GM12873 (cell line): Measurements from ENCODE around the gene RAB8A.

Experiments
- CTCF ChIP-seq: IDR thresholded peaks from 2 replicates; pipeline ENCODE4 v1.5.1; 2012; ENCODE audit warnings: low read depth, mild to moderate bottlenecking, moderate library complexity, low read length, control low read depth; ENCODE audit not compliant: insufficient read depth; ENCODE audit errors: missing control alignments

RAB8A gene

GRCh38 chr19:16127776-16128371 is 16.2 kb downstream of the RAB8A start:
- no peak for TF ChIP-seq CTCF

- no peak for TF ChIP-seq CTCF
Observed at GRCh38 chr19:16131648-16132047, 20.0 kb downstream of the RAB8A start.

- TF ChIP-seq CTCF: no peak
Observed at GRCh38 chr19:16133818-16134217, 22.1 kb downstream of the RAB8A start.

- no peak for TF ChIP-seq CTCF
Observed at GRCh38 chr19:16134510-16134909, 22.8 kb downstream of the RAB8A start.

DNA sequence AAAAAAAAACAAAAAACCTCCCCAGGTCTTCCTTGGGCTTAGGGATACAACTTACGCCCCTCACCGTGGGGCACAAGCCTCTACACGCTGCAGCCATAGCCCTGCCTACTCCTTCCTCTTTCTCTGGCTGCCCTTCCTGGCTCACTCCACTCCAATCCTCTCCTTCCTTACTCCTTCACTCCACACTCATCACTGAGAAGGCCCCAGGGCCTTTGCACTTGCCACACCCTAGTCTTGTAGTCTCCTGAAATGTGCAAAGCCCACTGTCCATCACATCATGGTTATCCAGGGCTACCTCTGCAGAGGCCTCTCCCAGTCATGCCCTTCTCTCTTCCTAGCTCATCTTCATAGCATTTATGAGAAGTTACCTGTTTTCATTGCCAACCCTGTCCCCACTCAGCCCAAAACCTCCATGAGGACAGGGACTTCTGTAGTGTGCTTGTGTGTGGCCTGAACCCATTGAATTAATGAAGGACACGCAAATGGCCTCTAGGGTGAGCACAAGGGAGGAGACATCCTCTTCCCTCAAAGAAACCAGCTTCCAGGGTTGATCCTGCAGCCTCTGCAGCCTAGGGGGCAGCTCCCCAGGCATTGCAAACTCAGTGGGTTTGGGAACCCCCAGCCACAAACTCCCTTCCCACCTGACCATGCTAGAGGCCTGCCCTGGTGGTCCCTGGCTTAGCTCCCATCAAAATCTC is 23.9 kb downstream of the RAB8A start:
- no peak for TF ChIP-seq CTCF

DNA sequence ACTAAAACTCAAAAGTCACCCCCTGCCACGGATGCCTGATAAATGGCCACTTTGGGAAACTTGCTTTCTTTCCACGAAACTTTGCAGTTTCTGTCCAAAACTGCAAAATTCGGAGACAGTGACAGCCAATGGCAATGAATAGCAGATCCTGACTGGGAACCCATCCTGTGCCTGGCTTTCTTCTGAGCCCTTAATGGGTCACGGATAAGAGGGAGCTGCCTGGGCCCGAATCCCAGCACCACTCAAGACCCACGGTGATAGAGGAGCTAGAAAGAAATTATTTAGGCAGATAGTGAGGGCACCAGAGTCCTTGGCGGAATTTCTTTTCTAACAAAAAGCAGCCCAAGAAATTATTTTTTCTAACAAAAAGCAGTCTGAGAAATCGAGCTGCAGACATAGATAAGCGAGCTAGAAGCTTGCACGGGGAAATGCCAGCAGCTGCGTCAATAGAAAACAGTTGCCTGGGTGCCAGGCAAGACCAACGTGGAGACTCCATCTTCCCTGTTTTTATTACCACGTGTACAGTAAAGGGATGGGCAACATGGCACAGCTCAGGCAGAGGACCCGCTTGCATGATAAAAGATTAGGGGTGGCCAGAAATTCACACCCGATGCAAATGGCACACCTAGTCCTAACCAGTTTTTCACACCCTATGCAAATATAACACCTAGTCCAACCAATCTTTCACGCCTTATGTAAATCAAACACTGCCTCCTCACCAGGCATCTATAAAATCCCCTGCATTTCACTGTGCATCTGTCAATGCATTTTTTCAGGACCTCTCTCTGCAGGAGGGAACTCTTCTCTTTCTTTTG is 24.7 kb downstream of the RAB8A start:
- TF ChIP-seq CTCF: no peak

DNA sequence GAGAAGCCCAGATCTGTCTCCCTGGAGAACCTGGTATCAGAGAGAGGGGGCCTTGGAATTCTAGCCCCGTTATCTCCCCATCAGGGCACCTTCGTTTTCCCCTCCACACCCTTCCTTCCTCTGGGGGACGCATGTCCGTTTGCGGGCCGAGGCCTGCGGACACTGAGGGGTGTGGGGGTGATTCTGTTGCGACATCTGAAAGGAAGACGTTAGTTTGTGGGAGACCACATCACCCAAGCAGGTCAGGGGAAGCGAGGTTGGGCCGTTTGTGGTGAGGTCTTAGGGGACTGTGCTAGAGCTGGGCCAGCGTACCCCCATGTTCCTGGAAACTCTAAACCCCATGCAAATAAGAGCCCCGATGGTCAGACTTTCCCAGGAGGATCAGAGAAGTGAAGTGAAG is 28.1 kb downstream of the RAB8A start:
- TF ChIP-seq CTCF: no peak
